ENCODE data around the gene ATP1B3. TPM values are rescaled to one million over a fixed set of nuclear protein-coding genes. Genes with fewer than 3 reads are reported as not detected.
"Not testable (repeated sequence)": the region's sequence is repeated elsewhere in the genome, so short reads cannot be mapped to it uniquely, and the experiment has no call there.

The ATP1B3 gene
- total RNA-seq, 2 experiments from 2014 or later: 143 to 157 TPM

DNA sequence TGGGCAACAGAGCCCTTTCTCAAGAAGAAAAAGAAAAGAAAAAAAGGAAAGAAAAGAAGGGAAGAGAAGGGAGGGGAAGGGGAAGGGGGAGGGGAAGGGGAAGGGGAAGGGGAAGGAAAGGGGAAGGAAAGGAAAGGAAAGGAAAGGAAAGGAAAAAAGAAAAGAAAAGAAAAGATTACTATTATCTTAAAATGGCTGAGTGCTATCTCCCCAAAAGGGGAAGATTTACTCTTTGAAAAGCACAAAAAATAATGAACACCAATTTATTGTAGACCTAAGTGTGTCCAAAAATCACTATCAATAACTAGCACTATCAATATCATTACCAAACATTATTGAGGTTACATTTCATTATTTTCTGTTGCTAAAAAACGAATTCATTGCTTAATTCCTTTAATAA, 89.0 kb downstream of the ATP1B3 start:
- DNase-seq: no peak
- Mint-ChIP-seq H3K4me1 (no peaks in the 10 kb centered on the region), H3K27me3 (no peaks in the 10 kb centered on the region), H3K36me3 (no peaks in the 10 kb centered on the region), H3K9me3 (no peaks in the 10 kb centered on the region), H3K27ac (no peak overlapping the region), H3K4me3 (no peak overlapping the region)

DNA sequence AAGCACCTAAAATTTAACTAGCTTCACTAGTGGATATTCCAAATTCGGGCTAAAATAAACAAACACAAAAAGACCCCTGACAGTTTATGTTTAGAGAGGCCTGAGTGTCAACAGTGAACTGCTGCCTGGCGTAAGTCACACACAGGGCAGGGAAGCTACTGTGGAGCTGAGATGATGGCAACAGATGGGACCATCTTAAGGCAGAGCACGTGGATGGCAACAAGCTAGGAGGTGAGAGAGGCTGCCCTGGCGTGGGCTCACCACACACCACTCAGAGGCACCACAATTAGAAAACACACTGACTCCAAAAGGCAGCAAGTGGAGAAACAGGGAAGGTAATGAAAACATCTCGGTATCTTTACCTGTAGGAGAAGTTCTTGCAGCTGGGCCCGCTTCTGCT, 93.3 kb downstream of the ATP1B3 start:
- no peaks in the 10 kb centered on the region for H3K9me3 Mint-ChIP-seq
- no peak for DNase-seq
- no peaks in the 10 kb centered on the region for H3K4me1 Mint-ChIP-seq
- no peaks in the 10 kb centered on the region for H3K27me3 Mint-ChIP-seq
- H3K27ac Mint-ChIP-seq: no peak overlapping the region
- no peak overlapping the region for H3K4me3 Mint-ChIP-seq
- peaks cover 6% of the 10 kb centered on the region for H3K36me3 Mint-ChIP-seq

- no peak for DNase-seq
- Mint-ChIP-seq H3K9me3 (no peaks in the 10 kb centered on the region), H3K36me3 (peaks cover 6% of the 10 kb centered on the region), H3K27ac (no peak overlapping the region), H3K27me3 (no peaks in the 10 kb centered on the region), H3K4me3 (no peak overlapping the region), H3K4me1 (no peaks in the 10 kb centered on the region)
These were observed 95.1 kb downstream of the ATP1B3 start for GRCh38 chr3:141971571-141971970.

DNA sequence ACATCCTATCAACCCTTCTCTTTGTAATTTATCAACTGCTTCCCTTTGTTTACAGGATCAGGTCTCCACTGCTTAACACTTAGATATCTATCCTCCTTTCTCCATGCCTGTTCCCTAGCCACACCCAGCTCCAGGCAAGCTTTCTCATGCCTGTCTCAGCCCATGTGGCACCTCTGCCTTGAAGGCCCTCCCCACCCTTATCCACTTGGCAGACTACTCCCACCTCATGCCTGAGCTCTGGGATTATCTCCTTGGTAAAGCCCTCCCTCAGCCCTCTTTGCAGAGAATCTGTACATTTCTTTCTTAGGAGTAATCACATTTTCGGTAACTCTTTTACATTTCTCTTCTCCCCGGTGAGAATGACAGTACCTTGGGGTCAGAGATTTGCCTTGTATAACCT, 96.0 kb downstream of the ATP1B3 start:
- no peak for DNase-seq
- no peaks in the 10 kb centered on the region for H3K27me3 Mint-ChIP-seq
- H3K9me3 Mint-ChIP-seq: no peaks in the 10 kb centered on the region
- H3K4me1 Mint-ChIP-seq: no peaks in the 10 kb centered on the region
- H3K4me3 Mint-ChIP-seq: no peak overlapping the region
- peaks cover 6% of the 10 kb centered on the region for H3K36me3 Mint-ChIP-seq
- no peak overlapping the region for H3K27ac Mint-ChIP-seq

GRCh38 chr3:141974777-141975176, 98.3 kb downstream of the ATP1B3 start:
- not testable (repeated sequence) for H3K27ac Mint-ChIP-seq, H3K4me1 Mint-ChIP-seq, DNase-seq, H3K36me3 Mint-ChIP-seq, H3K4me3 Mint-ChIP-seq, H3K9me3 Mint-ChIP-seq, H3K27me3 Mint-ChIP-seq

Other genes starting within 250 kb of the ATP1B3 start
- gene RNF7, start 138.3 kb upstream of the ATP1B3 start, total RNA-seq: 10 to 100 TPM; 67.1 to 69.1 TPM
- not detected for gene GRK7, start 113.2 kb upstream of the ATP1B3 start, total RNA-seq

Measured in activated naive CD8-positive, alpha-beta T cell treated with anti-CD3 and anti-CD28 coated beads for 36 hours (primary cell).